PC-9 (cell line): ENCODE data around the gene VWC2. TPM values are rescaled to one million over a fixed set of nuclear protein-coding genes. Genes with fewer than 3 reads are reported as not detected.

Experiments
- BruUV-seq: library from RNA; stranded (reverse); fragments of 400-500 nt; replicated peaks from 2 replicates; lab custom pipeline; 2021; lab: Mats Ljungman, UMichigan
- CTCF ChIA-PET: fragments of 300-600 bp; sonication (Branson Sonifier 250); formaldehyde crosslinking; loops from one replicate; lab custom pipeline; 2022; ENCODE audit warnings: antibody characterized with exemption; lab: Charles Lee
- POLR2A ChIA-PET: fragments of 300-600 bp; sonication (Branson Sonifier 250); formaldehyde crosslinking; loops from one replicate; lab custom pipeline; 2022; ENCODE audit warnings: antibody characterized with exemption; ENCODE audit not compliant: unreplicated experiment; lab: Charles Lee
- DNase-seq, 2 experiments: peaks; one replicate each; pipeline versions ENCODE4 v3.0.0 to v3.0.0-alpha.2; 2015 to 2022; ENCODE audit warnings: mixed read lengths in 1 of 2
- H2AFZ ChIP-seq: fragments of 200-600 bp; sonication (generic); 2 replicates; pipeline ENCODE4 v1.8.1; 2017; ENCODE audit warnings: antibody characterized with exemption
- H3F3A ChIP-seq: fragments of 200-600 bp; sonication (generic); 2 replicates; pipeline ENCODE4 v1.8.1; 2017; ENCODE audit warnings: antibody characterized with exemption, mild to moderate bottlenecking, low read depth; ENCODE audit not compliant: insufficient read depth
- H3K27ac ChIP-seq: fragments of 200-600 bp; sonication (generic); 2 replicates; pipeline ENCODE4 v1.6.1; 2016; ENCODE audit warnings: mixed run types
- H3K27me3 ChIP-seq: fragments of 200-600 bp; sonication (generic); 2 replicates; pipeline ENCODE4 v1.6.1; 2016; ENCODE audit warnings: low read depth, mixed run types; ENCODE audit not compliant: insufficient read depth
- H3K36me3 ChIP-seq: fragments of 200-600 bp; sonication (generic); 2 replicates; pipeline ENCODE4 v1.6.1; 2016; ENCODE audit warnings: low read depth, mixed run types
- H3K4me1 ChIP-seq: fragments of 200-600 bp; sonication (generic); replicated peaks from 2 replicates; pipeline ENCODE4 v1.6.1; 2016; ENCODE audit warnings: mixed run types; ENCODE audit not compliant: insufficient read depth
- H3K4me2 ChIP-seq: fragments of 200-600 bp; sonication (generic); 2 replicates; pipeline ENCODE4 v1.6.1; 2017; ENCODE audit warnings: mixed run types
- H3K4me3 ChIP-seq: fragments of 200-600 bp; sonication (generic); 2 replicates; pipeline ENCODE4 v1.6.1; 2016; ENCODE audit warnings: mixed run types
- H3K79me2 ChIP-seq: fragments of 200-600 bp; sonication (generic); 2 replicates; pipeline ENCODE4 v1.6.1; 2017; ENCODE audit warnings: low read depth, mixed run types
- H3K9me2 ChIP-seq: fragments of 200-600 bp; sonication (generic); 2 replicates; pipeline ENCODE4 v1.8.1; 2017; ENCODE audit warnings: mild to moderate bottlenecking; ENCODE audit not compliant: insufficient read depth
- H3K9me3 ChIP-seq: fragments of 200-600 bp; sonication (generic); 2 replicates; pipeline ENCODE4 v1.8.1; 2016; ENCODE audit warnings: low read depth; ENCODE audit not compliant: insufficient read depth
- H4K20me1 ChIP-seq: fragments of 200-600 bp; sonication (generic); 2 replicates; pipeline ENCODE4 v1.8.1; 2017; ENCODE audit not compliant: insufficient read depth
- CTCF ChIP-seq: fragments of 200-600 bp; sonication (generic); conservative IDR thresholded peaks from 2 replicates; pipeline ENCODE4 v1.6.1; 2017; ENCODE audit warnings: mixed run types, antibody characterized with exemption, mild to moderate bottlenecking, moderate library complexity
- EZH2 ChIP-seq: fragments of 200-600 bp; sonication (generic); IDR thresholded peaks from 2 replicates; pipeline ENCODE4 v1.8.0; 2017; ENCODE audit warnings: antibody characterized with exemption, low read depth
- intact Hi-C: fragments of 100-400 bp; cut with micrococcal nuclease; formaldehyde crosslinking; loops from one replicate; pipeline ENCODE4 v1.10.0; 2022; ENCODE audit not compliant: unreplicated experiment
- total RNA-seq: library from RNA; stranded (reverse); gene quantifications from 2 replicates; pipeline ENCODE4 v1.2.3, GENCODE V29; 2021

Gene VWC2
- total RNA-seq, 1 experiment from 2014 or later = not detected

DNA sequence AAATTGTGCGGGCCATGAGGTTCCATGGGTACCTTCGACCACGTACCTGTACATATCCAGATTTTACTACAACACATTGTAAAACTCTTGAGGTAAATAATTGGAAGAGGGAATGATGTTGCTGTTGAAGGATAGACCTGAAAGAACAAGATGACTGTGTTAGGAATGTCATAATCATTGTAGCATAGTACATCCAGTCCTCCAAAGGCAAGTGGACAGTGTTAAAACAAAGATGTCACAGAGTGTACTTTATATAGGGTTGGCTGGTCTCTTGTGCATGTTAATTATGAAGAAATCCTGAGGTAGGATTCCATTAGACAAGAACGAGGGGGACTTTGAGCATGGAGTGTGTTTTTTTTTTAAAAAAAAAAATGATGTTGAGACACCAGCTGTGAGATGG lies 30.4 kb downstream of the VWC2 start:
- H3K9me3 ChIP-seq = no peaks in the 10 kb centered on the region
- no peak overlapping the region for H3K4me3 ChIP-seq
- POLR2A ChIA-PET = no interaction called here
- H3F3A ChIP-seq = no peaks in the 10 kb centered on the region
- H3K79me2 ChIP-seq = no peaks in the 10 kb centered on the region
- H3K4me2 ChIP-seq = no peak overlapping the region
- CTCF ChIA-PET = no interaction called here
- no peaks in the 10 kb centered on the region for H3K36me3 ChIP-seq
- no TSS peak for BruUV-seq
- TF ChIP-seq EZH2 (no peak), CTCF (no peak)
- no peak overlapping the region for H2AFZ ChIP-seq
- no peak for DNase-seq
- H3K9me2 ChIP-seq = no peaks in the 10 kb centered on the region
- no peaks in the 10 kb centered on the region for H3K4me1 ChIP-seq
- H4K20me1 ChIP-seq = no peaks in the 10 kb centered on the region
- H3K27me3 ChIP-seq = peaks cover 40% of the 10 kb centered on the region
- no peak overlapping the region for H3K27ac ChIP-seq
- intact Hi-C loops = no loop called here

DNA sequence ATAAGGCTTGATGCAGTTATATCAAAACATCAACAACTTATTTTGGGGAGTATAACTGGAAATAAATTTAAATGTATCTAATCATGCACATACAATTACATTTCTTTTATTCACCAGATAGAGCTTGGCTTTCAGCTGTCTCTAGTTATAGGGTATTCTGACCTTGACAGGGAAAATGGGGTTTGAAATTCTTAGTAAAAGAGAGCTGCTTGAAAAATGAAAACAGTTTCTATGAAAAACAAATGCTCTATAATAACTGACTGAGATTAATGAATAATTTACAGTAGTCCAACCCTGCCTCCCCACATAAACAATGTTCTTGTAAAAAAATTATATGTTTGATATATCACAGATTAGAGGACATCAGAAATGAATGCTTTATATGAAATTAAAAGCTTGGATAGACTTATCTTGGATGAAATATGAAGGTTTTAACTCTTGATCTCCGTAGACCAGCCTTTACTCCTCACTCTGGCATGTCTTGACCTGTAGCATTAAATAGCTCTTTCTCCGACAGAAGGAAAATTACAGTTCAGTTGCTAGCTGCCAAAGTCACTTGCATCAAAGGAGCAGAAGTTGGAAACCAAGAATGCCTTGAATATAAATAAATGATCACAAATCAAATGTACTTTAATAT lies 32.1 kb downstream of the VWC2 start:
- no peaks in the 10 kb centered on the region for H3F3A ChIP-seq
- no peak overlapping the region for H3K27ac ChIP-seq
- TF ChIP-seq CTCF = no peak
- H3K27me3 ChIP-seq = peaks cover 40% of the 10 kb centered on the region
- H3K4me3 ChIP-seq = no peak overlapping the region
- H2AFZ ChIP-seq = no peak overlapping the region
- H3K9me2 ChIP-seq = no peaks in the 10 kb centered on the region
- no peaks in the 10 kb centered on the region for H3K36me3 ChIP-seq
- H3K4me2 ChIP-seq = no peak overlapping the region
- H3K9me3 ChIP-seq = no peaks in the 10 kb centered on the region
- no TSS peak for BruUV-seq
- intact Hi-C loops = no loop called here
- ChIA-PET CTCF (no interaction called here), POLR2A (no interaction called here)
- no peaks in the 10 kb centered on the region for H4K20me1 ChIP-seq
- no peaks in the 10 kb centered on the region for H3K4me1 ChIP-seq
- DNase-seq = no peak
- no peaks in the 10 kb centered on the region for H3K79me2 ChIP-seq

DNA sequence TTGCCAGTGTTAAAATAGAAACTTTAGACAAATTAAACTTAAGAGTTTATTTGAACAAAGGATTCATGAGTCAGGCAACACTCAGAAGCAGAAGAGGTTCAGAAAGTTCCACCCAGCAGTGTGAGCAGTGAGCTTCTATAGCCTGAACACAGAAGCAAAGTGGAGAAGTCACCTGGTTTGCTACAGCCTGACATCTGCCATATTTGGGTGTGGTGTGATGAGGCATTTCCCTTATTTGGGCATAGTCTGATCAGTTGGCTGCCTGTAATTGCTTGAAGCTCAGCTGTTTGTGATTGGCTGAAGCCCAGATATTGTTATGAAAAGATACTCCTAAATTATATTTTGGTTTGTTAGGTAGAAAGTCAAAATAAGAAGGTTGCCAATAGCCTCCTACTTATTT lies 39.1 kb downstream of the VWC2 start:
- H3K9me3 ChIP-seq = no peaks in the 10 kb centered on the region
- no peaks in the 10 kb centered on the region for H3K36me3 ChIP-seq
- POLR2A ChIA-PET = no interaction called here
- no peak for DNase-seq
- no peak overlapping the region for H3K27ac ChIP-seq
- CTCF ChIA-PET = no interaction called here
- no peak for TF ChIP-seq EZH2
- TF ChIP-seq CTCF = no peak
- no peak overlapping the region for H2AFZ ChIP-seq
- intact Hi-C loops = no loop called here
- no peaks in the 10 kb centered on the region for H3K27me3 ChIP-seq
- no peak overlapping the region for H3K4me2 ChIP-seq
- no TSS peak for BruUV-seq
- no peaks in the 10 kb centered on the region for H3K79me2 ChIP-seq
- no peaks in the 10 kb centered on the region for H3K4me1 ChIP-seq
- no peaks in the 10 kb centered on the region for H3F3A ChIP-seq
- H3K4me3 ChIP-seq = no peak overlapping the region
- no peaks in the 10 kb centered on the region for H4K20me1 ChIP-seq
- H3K9me2 ChIP-seq = no peaks in the 10 kb centered on the region
